OCI-LY7 (cell line): ENCODE data around the gene KLC1.

Source experiments
- CTCF ChIP-seq: fragments of 200-600 bp; sonication (generic); conservative IDR thresholded peaks from 2 replicates; pipeline ENCODE4 v1.5.1; 2014; ENCODE audit warnings: mild to moderate bottlenecking, antibody characterized with exemption, low read length, moderate library complexity, mixed read lengths
- EZH2phosphoT487 ChIP-seq: fragments of 200-600 bp; sonication (generic); IDR thresholded peaks from 2 replicates; pipeline ENCODE4 v1.6.1; 2018; ENCODE audit warnings: low read depth, borderline replicate concordance, mild to moderate bottlenecking, mixed run types, antibody characterized with exemption, low read length, moderate library complexity, mixed read lengths

GRCh38 chr14:103728141-103728540 is 99.1 kb downstream of the KLC1 start:
- TF ChIP-seq CTCF, result no peak
- TF ChIP-seq EZH2phosphoT487, result no peak
